CD4-positive, alpha-beta T cell treated with Interleukin-17A for 4 hours (primary cell): ENCODE data around the gene KDM1A.
A peak's percentile ranks its signal among the peaks of the same experiment; 100 is the strongest.

Source experiments
- DNase-seq: peaks from one replicate; pipeline ENCODE4 v3.0.0-alpha.2; 2020; ENCODE audit warnings: mixed read lengths

The KDM1A gene

DNA sequence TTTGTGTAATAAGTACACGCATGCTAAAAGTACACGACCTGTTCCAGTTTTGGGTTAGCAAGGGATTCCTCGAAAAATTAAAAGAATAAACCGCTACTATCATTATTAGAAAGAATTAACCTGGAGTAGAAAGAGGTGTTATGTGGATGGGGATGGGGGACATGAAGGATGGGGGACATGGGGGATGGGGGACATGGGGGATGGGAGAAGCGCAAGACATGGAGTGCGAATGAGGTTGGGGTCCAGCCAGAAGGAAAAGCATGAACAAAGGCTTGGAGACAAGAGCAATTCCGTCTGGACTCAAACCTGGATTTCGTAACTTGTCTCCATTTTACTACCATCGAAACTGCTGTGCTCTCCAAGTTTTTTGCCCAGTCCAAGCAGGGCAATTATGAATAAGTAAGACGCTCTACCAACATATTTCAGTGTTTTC is 591 bp upstream of the KDM1A start:
- DNase-seq = no peak

DNA sequence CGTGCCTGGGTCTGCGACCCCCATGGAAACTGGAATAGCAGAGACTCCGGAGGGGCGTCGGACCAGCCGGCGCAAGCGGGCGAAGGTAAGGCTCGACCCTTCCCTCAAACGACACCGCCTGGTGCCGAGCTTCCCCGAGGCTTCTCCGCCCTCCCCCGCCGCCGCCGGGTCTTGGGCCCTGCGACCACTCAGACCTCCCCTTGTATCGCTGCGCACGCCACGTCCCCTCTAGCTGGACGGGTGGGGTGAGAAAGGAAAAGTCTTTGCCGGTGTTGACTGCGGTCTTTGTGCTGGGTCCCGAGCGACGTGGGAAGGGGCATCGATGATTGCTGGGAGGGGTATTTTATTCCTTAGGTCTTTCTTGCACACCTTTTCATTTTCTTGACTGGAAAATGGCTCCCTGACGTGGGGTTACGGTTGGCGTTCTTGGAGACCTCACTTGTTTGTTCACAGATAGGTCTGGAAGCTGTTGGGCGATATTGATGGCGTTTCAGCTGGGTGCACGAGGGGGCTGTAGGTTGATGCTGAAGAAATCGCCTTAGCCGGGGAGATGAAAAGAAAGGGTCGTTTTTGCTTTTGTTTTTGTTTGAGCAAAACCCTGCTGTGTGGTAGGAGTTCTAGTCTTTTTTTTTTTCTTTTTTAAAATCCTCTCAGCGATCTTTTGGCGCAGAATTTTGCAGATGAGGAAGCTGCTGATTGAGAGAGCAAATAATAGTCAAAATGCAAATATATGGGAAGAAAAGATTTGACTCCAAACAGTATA is 776 bp downstream of the KDM1A start:
- DNase-seq = peak; percentile 32

DNA sequence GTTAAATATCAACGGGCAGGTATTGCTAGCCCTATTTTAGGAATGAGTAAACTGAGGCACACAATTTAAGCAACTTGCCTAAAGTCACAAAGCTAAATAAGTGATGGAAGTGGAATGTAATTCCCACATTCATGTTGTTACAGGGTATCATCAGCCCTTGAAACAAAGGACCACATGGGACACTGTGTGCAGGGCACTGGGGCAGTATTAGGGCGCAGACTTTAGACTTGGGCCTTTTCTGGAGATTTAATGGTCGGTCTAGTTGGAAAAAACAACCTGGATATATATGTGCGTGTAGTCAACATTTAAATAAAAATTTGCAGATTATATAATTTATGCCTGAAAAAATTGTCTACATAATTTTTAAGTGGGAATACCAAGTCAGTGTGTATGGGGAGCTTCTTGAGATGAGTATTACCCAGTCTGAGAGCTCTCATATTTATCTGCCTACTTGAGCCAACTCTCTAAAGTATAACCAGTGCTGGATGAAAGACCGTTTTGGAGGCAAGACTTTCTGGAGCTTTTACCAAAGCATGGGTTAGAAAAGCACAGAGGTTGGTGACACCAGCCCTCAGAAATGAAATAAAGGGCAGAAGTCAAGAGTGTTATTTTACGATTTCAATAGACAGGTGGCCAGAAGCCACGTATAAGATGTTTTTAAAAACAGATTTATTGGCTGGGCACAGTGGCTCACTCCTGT is 1.6 kb downstream of the KDM1A start:
- DNase-seq = no peak

DNA sequence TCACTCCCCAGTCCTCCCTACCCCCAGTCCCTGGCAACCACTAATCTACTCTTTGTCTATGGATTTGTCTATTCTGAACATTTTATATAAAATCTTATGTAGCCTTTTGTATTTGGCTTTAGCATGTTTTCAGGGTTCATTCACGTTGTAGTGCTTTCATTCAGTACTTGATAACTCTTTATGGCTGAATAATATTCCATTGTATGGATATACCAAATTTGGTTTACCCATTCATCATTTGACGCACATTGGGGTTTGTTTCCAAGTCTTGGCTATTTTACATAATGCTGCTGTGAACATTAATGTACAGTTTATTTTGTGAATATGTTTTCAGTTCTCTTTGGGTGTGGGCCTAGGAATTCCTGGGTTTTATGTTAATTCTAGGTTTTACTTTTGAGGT is 2.6 kb downstream of the KDM1A start:
- no peak for DNase-seq

GRCh38 chr1:23023174-23023845 is 4.0 kb downstream of the KDM1A start:
- no peak for DNase-seq

DNA sequence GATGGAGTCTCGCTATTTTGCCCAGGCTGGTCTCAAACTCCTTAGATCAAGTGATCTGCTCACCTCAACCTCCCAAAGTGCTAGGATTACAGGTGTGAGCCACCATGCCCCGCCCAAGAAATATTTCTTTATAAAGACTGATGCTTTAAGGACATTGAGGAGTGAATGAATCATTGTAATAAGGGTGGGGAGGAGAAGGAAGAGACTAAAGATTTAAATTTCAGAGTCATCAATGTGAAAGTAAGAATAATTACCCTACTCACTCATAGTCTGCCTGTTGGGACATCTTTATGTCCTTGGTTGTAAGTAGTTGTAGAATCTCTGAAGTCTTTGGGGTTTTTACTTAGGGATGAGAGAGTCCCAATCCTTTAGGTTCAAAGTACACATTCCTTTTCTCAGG is 7.3 kb downstream of the KDM1A start:
- no peak for DNase-seq

GRCh38 chr1:23027352-23027907 is 8.2 kb downstream of the KDM1A start:
- no peak for DNase-seq

- no peak for DNase-seq
Observed at GRCh38 chr1:23029337-23029736, 10.1 kb downstream of the KDM1A start.

DNA sequence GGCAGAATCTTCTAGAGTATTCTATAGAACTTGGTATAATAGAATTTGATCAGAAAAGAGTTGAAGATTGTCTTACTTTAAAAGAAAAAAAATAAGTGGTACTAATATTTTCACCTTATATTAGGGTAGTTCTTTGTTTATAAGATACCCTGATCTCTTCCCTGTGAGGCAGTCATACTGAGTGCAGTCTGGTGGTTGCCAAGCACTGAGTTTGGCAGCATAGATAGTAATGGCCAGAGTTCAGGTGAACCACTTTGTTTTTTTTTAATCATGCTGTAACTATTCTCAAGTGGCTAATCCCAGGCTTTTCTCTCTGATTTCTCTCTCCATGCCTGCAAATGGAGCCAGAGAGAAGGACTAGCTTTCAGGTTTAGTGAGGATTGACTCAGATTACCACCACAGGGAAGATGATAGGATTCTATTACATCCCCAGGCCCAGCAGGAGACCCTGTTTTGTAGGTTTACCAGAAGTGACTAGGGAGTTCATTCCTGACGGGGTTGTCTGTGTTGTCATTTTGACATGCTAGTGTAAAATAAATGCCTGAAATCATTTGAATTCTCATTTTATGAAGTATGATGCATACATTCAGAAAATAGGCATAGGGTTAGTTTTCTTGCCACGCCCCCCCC is 16.7 kb downstream of the KDM1A start:
- DNase-seq = no peak

DNA sequence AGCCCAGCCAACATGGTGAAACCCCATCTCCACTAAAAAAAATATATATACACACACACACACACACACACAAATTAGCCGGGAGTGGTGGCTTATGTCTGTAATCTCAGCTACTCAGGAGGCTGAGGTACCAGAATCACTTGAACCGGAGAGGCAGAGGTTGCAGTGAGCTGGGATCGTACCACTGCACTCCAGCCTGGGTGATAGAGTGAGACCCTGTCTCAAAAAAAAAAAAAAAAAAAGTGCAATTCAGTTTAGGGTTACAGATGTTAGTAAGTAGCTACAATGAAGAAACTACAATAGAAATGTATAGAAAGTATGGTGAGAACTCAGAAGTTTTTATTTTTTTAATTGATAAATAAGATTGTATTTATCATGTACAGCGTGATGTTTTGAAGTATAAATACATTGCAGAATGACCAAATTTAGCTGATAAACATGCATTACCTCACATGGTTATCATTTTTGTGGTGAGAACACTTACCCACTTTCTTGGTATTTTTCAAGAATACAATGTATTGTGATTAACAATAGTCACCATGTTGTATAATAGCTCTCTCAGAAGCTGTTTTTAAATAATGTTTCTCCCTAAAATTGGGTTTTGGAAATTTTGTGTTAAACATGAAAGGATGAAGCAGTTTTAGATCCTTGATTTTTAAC is 17.9 kb downstream of the KDM1A start:
- DNase-seq = no peak

- no peak for DNase-seq
Observed at GRCh38 chr1:23039308-23039826, 20.1 kb downstream of the KDM1A start.

DNA sequence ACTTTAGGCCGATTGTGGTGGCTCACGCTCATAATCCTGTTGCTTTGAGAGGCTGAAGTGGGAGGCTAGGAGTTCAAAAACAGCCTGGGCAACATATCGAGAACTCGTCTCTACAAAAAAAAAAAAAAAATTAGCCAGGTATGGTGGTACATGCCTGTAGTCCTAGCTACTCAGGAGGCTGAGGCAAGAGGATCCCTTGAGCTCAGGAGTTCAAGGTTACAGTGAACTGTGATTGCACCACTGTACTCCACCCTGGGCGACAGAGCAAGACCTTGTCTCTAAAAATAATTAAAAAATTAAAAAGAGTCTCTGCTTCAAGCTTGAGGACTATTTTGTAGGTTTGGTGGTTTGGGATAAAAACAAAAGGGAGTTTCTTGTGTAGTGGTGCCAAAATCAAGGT is 21.2 kb downstream of the KDM1A start:
- DNase-seq = no peak

GRCh38 chr1:23044035-23044434 is 24.8 kb downstream of the KDM1A start:
- no peak for DNase-seq

- no peak for DNase-seq
Observed at GRCh38 chr1:23050201-23050600, 30.9 kb downstream of the KDM1A start.

DNA sequence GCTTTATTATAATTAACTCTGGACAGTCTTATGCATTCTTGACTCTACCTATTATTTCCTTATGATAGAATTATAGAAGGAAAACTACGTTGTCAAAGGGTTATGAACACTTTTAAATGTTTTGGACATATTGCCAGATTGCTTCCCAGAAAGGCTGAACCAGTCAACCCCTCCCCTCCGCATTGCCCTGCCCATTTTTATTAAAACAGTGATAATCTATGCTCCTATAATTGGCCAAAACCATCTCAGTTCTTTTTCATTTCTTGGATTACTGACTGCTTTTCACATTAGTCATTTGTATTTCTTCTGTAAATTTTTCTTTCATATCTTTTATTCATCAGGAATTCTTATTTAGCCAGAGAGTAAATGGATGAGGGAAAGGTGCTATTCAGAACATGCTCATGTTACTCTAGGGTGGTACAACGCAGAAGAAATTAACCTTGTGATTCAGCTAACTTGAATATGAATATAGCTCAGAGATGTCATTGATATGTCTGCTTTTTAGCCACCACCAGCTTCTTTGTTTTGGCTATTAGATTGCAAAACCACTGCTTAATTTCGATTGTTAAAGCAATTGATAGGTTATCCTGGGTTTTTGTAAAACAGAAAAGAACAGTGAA is 32.1 kb downstream of the KDM1A start:
- no peak for DNase-seq

- DNase-seq = no peak
Observed at GRCh38 chr1:23057301-23057700, 38.0 kb downstream of the KDM1A start.

DNA sequence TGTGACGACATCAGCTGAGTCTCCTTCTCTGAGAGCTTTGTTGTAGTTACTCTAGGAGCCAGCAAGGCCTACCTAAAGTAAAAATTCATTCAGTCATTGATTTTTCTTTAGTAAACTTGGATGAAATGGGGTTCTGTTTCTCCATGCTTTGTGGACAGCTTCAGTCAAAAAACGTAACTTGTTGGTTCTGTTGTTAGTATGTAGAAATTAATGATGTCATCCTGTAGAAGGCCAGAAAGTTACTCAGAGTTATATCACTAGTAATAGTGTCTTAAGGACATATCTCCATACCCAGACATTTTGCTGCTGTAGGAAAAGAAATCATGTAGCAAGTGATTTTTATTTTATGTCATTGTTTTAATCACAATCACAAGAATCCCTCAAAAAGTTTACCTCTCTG is 43.0 kb downstream of the KDM1A start:
- DNase-seq = no peak

DNA sequence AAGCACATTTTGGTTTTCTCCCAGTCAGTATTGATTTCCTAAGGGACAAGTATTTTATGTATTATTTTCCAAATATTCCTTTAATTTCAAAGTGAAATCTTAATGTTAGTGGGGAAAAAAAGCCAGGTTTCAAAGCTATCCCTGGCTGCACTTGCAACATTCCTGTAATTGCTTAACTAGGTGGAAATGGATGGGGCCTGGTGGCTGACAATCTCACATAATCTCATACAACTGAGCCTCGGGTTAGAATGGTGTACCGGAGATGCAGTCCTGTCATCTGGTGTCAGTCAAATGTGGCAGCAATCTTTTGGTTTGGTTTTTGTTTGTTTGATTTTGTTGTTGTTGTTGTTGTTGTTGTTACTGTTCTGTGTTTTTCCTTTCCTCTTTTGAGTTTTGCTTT is 46.1 kb downstream of the KDM1A start:
- no peak for DNase-seq

- DNase-seq = no peak
Observed at GRCh38 chr1:23066075-23066474, 46.8 kb downstream of the KDM1A start.

- DNase-seq = no peak
Observed at GRCh38 chr1:23069149-23069548, 49.9 kb downstream of the KDM1A start.

GRCh38 chr1:23069675-23070074 is 50.4 kb downstream of the KDM1A start:
- DNase-seq = no peak

DNA sequence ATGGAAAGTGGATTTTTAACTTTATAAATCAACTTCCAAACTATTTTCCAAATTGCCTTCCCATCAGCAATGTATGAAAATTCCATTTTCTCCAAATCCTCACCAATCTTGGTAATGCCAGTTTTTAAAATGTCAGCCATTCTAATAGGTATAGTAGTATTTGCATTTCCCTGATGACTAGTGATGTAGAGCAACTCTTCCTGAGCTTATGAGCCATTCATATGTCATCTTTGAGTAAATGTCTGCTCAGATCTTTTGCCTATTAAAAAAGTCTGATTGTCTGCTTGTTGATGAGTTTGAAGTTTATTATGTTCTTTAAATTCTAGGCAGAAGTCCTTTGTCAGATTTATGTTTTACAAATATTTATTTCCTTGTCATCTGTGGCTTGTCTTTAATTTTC is 54.7 kb downstream of the KDM1A start:
- no peak for DNase-seq
